Measurements from ENCODE around the gene ZNF497.
A peak's percentile ranks its signal among the peaks of the same experiment; 100 is the strongest.

DNA sequence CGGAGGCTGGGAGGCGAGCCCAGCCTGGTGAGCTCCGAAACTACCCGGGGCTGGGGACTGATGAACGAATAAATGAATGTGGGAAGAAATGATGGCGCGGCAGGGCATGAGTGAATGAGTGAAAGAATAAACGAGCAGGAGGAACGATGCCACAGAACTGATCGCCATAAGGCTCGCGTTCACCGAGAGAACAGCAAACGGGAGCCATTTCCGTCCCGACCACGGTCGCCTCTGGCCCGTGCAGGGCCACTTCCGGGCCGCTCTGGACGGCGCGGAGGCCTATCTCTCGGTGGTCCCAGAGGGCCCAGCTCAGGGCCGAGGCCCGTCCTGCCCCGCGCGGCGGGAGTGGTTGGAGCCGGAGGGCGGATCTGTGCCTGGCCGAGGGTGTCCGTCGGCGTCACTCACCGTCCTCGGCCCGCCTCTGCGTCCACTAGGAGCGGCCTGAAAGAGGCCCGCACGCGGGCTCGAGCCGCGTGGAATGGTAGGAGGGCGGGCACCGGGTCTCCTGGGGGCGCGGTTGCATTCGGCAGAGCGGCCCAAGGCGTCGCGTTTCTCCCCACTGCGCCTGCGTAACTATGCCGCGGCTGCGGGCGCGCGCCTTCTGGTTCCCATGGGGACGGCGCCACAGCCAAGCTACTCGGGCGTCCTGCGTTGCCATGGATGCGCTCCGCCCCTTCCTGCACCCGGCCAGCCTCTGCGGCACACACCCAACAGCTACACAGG, at the start of gene ZNF497:
- TF ChIP-seq, protein P1, sequence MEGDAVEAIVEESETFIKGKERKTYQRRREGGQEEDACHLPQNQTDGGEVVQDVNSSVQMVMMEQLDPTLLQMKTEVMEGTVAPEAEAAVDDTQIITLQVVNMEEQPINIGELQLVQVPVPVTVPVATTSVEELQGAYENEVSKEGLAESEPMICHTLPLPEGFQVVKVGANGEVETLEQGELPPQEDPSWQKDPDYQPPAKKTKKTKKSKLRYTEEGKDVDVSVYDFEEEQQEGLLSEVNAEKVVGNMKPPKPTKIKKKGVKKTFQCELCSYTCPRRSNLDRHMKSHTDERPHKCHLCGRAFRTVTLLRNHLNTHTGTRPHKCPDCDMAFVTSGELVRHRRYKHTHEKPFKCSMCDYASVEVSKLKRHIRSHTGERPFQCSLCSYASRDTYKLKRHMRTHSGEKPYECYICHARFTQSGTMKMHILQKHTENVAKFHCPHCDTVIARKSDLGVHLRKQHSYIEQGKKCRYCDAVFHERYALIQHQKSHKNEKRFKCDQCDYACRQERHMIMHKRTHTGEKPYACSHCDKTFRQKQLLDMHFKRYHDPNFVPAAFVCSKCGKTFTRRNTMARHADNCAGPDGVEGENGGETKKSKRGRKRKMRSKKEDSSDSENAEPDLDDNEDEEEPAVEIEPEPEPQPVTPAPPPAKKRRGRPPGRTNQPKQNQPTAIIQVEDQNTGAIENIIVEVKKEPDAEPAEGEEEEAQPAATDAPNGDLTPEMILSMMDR (IDR thresholded peaks at IDR 0.05; ENCODE audit: low read depth, low read length, missing input control): no peak
- TF ChIP-seq, protein P2, sequence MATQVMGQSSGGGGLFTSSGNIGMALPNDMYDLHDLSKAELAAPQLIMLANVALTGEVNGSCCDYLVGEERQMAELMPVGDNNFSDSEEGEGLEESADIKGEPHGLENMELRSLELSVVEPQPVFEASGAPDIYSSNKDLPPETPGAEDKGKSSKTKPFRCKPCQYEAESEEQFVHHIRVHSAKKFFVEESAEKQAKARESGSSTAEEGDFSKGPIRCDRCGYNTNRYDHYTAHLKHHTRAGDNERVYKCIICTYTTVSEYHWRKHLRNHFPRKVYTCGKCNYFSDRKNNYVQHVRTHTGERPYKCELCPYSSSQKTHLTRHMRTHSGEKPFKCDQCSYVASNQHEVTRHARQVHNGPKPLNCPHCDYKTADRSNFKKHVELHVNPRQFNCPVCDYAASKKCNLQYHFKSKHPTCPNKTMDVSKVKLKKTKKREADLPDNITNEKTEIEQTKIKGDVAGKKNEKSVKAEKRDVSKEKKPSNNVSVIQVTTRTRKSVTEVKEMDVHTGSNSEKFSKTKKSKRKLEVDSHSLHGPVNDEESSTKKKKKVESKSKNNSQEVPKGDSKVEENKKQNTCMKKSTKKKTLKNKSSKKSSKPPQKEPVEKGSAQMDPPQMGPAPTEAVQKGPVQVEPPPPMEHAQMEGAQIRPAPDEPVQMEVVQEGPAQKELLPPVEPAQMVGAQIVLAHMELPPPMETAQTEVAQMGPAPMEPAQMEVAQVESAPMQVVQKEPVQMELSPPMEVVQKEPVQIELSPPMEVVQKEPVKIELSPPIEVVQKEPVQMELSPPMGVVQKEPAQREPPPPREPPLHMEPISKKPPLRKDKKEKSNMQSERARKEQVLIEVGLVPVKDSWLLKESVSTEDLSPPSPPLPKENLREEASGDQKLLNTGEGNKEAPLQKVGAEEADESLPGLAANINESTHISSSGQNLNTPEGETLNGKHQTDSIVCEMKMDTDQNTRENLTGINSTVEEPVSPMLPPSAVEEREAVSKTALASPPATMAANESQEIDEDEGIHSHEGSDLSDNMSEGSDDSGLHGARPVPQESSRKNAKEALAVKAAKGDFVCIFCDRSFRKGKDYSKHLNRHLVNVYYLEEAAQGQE (IDR thresholded peaks at IDR 0.05): peak; percentile 89
- TF ChIP-seq RAD21 (IDR thresholded peaks at IDR 0.05) (peak in 1 of 2 donors; percentile 45), HNF4G (IDR thresholded peaks at IDR 0.05) (no peak), SP1 (IDR thresholded peaks at IDR 0.05) (peak; percentile 49), GABPA (IDR thresholded peaks at IDR 0.05 in 1 of 2, conservative IDR thresholded peaks at IDR 0.05 in 1 of 2) (peak; percentile 74 to 90), JUND (IDR thresholded peaks at IDR 0.05) (peak in 1 of 2 donors; percentile 9)

Data from liver (tissue), 3 donors.